ENCODE results near the gene ENPP6.
"Not testable (repeated sequence)": the region's sequence is repeated elsewhere in the genome, so short reads cannot be mapped to it uniquely, and the experiment has no call there.

The ENPP6 gene

DNA sequence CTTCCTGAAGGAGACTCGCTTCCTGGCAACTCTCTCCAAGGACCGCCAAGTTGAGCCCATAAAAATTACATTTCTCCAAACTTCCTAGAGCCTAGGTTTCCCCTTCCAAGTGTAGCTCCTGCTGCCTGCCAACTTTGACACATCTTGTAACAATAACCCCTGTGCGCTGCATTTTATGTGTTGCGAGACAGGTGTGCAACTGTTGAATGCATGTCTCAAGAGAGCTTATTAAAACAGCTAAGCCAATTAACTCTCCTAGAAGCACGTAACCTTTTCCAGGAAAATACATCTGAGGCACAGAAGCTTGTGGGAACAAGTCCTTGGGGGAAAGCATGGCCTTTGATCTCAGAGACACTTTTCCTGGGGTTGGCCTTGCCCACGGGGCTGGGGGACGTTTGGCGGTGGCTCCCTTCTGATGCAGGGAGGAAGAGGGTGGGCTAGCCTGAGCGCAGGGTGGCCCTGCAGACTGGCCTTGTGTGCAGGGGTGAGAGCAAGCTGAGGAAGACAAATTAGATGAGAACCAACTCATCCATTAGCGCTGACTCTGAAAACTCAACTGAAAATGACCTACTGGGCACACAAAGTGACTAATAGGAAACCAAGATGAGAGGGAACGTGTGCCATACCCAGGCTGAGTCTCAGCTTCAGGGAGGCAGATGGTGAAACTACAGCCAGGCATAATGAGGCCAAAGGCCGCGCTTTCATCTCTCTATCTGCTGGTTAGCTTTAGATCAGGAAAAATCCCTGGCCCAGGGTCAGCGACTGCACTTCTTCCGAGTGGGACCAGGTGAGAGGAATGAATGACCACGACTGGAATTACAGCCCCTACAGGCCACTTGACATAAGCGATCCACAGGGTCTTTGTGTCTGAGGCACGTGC, 75.3 kb downstream of the ENPP6 start:
- peaks cover 0 to 2% of the 10 kb centered on the region in 2 donors for H3K9me3 ChIP-seq (ENCODE audit: control insufficient read depth in 2 of 2, low read length in 2 of 2)
- H3K9ac ChIP-seq (ENCODE audit: low read depth in 1 of 2, low read length in 2 of 2): no peak overlapping the region
- no peaks in the 10 kb centered on the region for H3K36me3 ChIP-seq (ENCODE audit: control insufficient read depth in 2 of 2, insufficient read depth in 2 of 2, low read length in 2 of 2)
- H3K4me3 ChIP-seq (ENCODE audit: low read length in 2 of 2): no peak overlapping the region
- no peak overlapping the region for H3K27ac ChIP-seq (ENCODE audit: low read depth in 2 of 2, low read length in 2 of 2)
- H3K4me1 ChIP-seq (ENCODE audit: control insufficient read depth in 2 of 2, insufficient read depth in 2 of 2, low read length in 2 of 2): no peaks in the 10 kb centered on the region
- H3K27me3 ChIP-seq (ENCODE audit: control insufficient read depth in 2 of 2, insufficient read depth in 2 of 2, low read length in 2 of 2): no peaks in the 10 kb centered on the region

DNA sequence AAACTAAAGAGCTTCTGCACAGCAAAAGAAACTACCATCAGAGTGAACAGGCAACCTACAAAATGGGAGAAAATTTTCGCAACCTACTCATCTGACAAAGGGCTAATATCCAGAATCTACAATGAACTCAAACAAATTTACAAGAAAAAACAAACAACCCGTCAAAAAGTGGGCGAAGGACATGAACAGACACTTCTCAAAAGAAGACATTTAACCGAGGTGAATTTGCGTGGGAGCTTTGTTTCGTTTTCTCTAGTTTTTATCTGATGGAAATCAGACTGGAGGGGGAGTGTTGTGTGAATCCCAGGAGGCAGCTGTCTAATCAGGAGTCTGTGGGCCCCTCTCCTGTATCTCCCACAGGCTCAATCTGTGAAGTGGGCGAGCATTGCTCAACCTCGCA, 76.8 kb downstream of the ENPP6 start:
- not testable (repeated sequence) for H3K36me3 ChIP-seq (ENCODE audit: control insufficient read depth in 2 of 2, insufficient read depth in 2 of 2, low read length in 2 of 2); H3K9ac ChIP-seq (ENCODE audit: low read depth in 1 of 2, low read length in 2 of 2); H3K9me3 ChIP-seq (ENCODE audit: control insufficient read depth in 2 of 2, low read length in 2 of 2)

DNA sequence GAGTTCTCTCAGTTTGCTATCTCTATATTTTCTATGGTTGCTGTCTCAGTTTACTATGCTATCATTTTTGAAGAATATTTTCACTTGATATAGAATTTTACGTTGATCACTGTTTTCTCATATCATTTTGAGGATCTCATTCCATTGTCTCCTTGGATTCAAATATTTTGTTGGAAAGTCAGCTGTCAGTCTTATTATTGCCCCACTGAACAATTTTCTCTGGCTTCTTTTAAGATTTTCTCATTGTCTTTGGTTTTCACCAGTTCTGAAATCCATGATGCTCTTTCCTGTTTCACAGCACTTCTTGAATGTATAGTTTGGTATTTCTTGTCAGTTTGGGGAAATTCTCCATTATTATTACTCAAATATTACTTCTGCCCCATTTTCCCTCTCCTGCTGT, 81.1 kb downstream of the ENPP6 start:
- H3K9ac ChIP-seq (ENCODE audit: low read depth in 1 of 2, low read length in 2 of 2): no peak overlapping the region

More for the DNA sequence above, 76.8 kb downstream of the ENPP6 start:
- not testable (repeated sequence) for H3K27ac ChIP-seq (ENCODE audit: low read depth in 2 of 2, low read length in 2 of 2); H3K4me1 ChIP-seq (ENCODE audit: control insufficient read depth in 2 of 2, insufficient read depth in 2 of 2, low read length in 2 of 2); H3K27me3 ChIP-seq (ENCODE audit: control insufficient read depth in 2 of 2, insufficient read depth in 2 of 2, low read length in 2 of 2); H3K4me3 ChIP-seq (ENCODE audit: low read length in 2 of 2)

DNA sequence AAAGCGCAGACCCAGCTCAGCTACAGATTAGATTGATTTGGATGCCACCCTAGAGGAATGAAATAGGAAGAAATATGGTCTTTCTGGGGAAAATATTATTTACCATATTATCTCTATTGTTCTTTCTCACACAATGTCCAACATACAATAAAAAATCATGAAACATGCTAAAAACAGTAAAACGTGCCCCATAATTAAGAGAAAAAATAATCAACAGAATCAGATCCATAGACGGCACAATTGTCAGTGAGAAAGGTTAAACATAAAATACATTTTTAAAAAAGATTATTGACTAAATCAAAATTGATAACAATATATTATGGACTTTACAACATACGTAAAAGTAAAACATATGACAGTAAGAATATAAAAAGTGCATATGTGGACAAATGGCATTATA, 90.9 kb downstream of the ENPP6 start:
- Histone ChIP-seq H3K36me3 (ENCODE audit: control insufficient read depth in 2 of 2, insufficient read depth in 2 of 2, low read length in 2 of 2) (no peaks in the 10 kb centered on the region), H3K27me3 (ENCODE audit: control insufficient read depth in 2 of 2, insufficient read depth in 2 of 2, low read length in 2 of 2) (peaks cover 0 to 5% of the 10 kb centered on the region in 2 donors), H3K9me3 (ENCODE audit: control insufficient read depth in 2 of 2, low read length in 2 of 2) (no peaks in the 10 kb centered on the region)

More for the DNA sequence above, 81.1 kb downstream of the ENPP6 start:
- no peaks in the 10 kb centered on the region for H3K4me1 ChIP-seq (ENCODE audit: control insufficient read depth in 2 of 2, insufficient read depth in 2 of 2, low read length in 2 of 2)
- no peak overlapping the region for H3K27ac ChIP-seq (ENCODE audit: low read depth in 2 of 2, low read length in 2 of 2)
- H3K9me3 ChIP-seq (ENCODE audit: control insufficient read depth in 2 of 2, low read length in 2 of 2): peaks cover 0 to 2% of the 10 kb centered on the region in 2 donors
- no peaks in the 10 kb centered on the region for H3K27me3 ChIP-seq (ENCODE audit: control insufficient read depth in 2 of 2, insufficient read depth in 2 of 2, low read length in 2 of 2)
- H3K4me3 ChIP-seq (ENCODE audit: low read length in 2 of 2): no peak overlapping the region
- H3K36me3 ChIP-seq (ENCODE audit: control insufficient read depth in 2 of 2, insufficient read depth in 2 of 2, low read length in 2 of 2): no peaks in the 10 kb centered on the region

DNA sequence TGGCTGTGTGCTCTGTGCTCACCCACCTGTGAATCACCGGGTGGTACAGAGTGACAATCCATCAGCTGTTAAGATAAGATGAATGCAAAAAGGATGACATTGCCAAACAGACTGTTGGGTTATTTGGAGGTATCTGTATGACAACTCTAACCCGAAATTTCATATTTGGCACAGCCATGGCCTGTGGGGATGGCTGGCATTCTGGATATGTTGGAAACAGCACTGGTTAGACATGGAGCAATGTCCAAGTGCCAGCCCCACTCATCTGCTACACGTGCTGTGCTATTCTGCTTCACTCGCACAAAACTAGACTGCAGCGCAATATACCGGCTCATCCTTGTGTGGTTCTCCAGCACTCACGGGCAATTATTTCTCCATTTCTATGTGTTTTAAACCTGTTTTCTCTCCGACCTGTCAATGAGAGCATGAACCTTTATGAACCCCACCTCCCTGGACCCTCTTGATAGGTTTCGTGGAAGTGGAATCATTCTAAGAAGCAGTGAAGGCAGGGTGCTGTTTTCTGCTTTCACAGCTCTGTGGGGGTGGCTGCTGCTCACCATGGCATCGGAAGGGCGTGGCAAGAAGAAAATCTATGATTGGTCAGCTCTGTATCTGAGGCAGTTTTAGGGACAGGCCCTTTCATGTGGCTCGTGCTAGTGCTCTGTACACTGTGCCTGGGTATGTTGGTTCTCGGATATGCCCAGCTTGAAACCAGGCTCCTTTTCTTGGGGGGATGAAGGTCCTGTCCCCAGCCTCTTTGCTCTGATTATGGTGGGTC, 94.9 kb downstream of the ENPP6 start:
- Histone ChIP-seq H3K27ac (ENCODE audit: low read depth in 2 of 2, low read length in 2 of 2) (no peak overlapping the region), H3K9ac (ENCODE audit: low read depth in 1 of 2, low read length in 2 of 2) (no peak overlapping the region), H3K9me3 (ENCODE audit: control insufficient read depth in 2 of 2, low read length in 2 of 2) (no peaks in the 10 kb centered on the region), H3K27me3 (ENCODE audit: control insufficient read depth in 2 of 2, insufficient read depth in 2 of 2, low read length in 2 of 2) (peaks cover 0 to 5% of the 10 kb centered on the region in 2 donors), H3K36me3 (ENCODE audit: control insufficient read depth in 2 of 2, insufficient read depth in 2 of 2, low read length in 2 of 2) (no peaks in the 10 kb centered on the region), H3K4me1 (ENCODE audit: control insufficient read depth in 2 of 2, insufficient read depth in 2 of 2, low read length in 2 of 2) (no peaks in the 10 kb centered on the region), H3K4me3 (ENCODE audit: low read length in 2 of 2) (no peak overlapping the region)

More for the DNA sequence above, 90.9 kb downstream of the ENPP6 start:
- Histone ChIP-seq H3K27ac (ENCODE audit: low read depth in 2 of 2, low read length in 2 of 2) (no peak overlapping the region), H3K4me3 (ENCODE audit: low read length in 2 of 2) (no peak overlapping the region), H3K9ac (ENCODE audit: low read depth in 1 of 2, low read length in 2 of 2) (no peak overlapping the region), H3K4me1 (ENCODE audit: control insufficient read depth in 2 of 2, insufficient read depth in 2 of 2, low read length in 2 of 2) (no peaks in the 10 kb centered on the region)

DNA sequence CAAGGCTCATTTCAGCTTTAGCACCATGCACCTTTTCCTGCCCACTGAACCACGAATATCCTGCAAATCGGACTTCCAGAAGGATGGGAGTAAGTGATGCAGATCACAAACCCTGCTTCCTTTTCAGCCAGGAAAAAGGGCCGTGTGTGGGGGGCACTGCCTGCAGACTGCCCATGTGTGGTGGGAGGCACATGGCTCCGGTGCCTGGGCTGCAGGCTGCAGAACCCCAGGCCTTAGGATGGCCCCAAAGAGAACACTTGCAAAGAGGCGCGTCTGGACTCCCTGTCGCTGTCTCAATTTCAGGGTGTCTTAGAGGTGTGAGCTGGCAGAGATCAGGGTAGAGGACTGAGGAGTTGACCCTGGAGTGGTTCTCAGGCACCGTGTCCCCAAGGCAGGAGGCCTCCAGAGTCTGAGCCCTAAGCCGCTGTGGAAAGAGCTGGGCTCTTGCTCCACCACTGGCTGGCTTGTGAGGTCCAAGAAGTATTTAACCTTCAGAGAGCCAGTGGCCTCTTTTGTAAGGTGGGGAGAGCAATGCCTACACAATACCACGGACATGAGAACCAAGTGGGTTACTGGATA, 97.0 kb downstream of the ENPP6 start:
- H3K4me1 ChIP-seq (ENCODE audit: control insufficient read depth in 2 of 2, insufficient read depth in 2 of 2, low read length in 2 of 2): no peaks in the 10 kb centered on the region
- no peak overlapping the region for H3K4me3 ChIP-seq (ENCODE audit: low read length in 2 of 2)
- H3K27me3 ChIP-seq (ENCODE audit: control insufficient read depth in 2 of 2, insufficient read depth in 2 of 2, low read length in 2 of 2): peaks cover 0 to 5% of the 10 kb centered on the region in 2 donors
- H3K27ac ChIP-seq (ENCODE audit: low read depth in 2 of 2, low read length in 2 of 2): no peak overlapping the region
- H3K36me3 ChIP-seq (ENCODE audit: control insufficient read depth in 2 of 2, insufficient read depth in 2 of 2, low read length in 2 of 2): no peaks in the 10 kb centered on the region
- no peaks in the 10 kb centered on the region for H3K9me3 ChIP-seq (ENCODE audit: control insufficient read depth in 2 of 2, low read length in 2 of 2)
- H3K9ac ChIP-seq (ENCODE audit: low read depth in 1 of 2, low read length in 2 of 2): no peak overlapping the region

DNA sequence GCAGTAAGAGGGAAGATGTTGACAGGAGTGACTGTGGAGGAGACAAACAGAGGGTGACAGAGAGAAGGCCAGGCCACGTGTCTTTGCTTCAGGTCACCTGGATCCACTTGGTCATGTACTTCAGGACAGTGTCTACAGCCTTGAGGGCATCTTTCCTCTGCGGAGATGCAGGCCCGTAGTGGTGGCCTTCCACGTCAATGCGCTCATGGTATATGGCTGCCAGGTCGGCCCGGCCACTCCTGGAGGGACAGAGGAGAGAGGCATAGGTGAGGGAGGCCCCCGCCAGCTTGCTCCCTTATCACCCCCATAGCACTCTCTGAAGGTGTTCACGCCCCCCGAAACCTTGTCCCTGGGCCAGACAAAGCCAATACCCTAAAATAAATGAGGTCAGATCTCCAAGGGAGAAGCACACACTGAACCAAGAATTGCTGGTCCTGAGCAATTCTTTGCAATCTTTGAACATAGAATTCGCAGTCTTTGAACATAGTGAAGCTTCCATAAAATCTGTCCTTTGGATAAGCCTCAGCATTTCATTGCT, 99.9 kb downstream of the ENPP6 start:
- no peaks in the 10 kb centered on the region for H3K4me1 ChIP-seq (ENCODE audit: control insufficient read depth in 2 of 2, insufficient read depth in 2 of 2, low read length in 2 of 2)
- no peak overlapping the region for H3K27ac ChIP-seq (ENCODE audit: low read depth in 2 of 2, low read length in 2 of 2)

DNA sequence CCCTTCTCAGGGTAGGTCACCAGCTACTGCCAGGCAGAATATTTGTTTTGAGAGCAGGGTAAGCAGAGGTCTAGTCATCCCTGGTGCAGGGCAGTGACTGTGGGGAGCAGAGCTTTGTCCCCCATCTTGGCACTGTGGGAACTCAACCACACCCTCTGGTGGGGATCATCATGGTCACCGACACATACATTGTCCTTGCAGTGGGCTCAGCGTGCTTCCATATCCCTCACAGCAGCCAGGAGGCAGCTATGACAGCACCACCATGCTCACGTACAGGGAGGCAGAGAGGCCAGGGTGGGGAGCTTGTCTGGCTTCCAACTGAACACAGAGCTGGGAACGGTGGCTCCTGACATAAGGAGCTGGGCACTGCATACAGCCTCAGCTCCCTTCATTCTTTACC, 102.3 kb downstream of the ENPP6 start:
- no peak overlapping the region for H3K4me3 ChIP-seq (ENCODE audit: low read length in 2 of 2)
- H3K27me3 ChIP-seq (ENCODE audit: control insufficient read depth in 2 of 2, insufficient read depth in 2 of 2, low read length in 2 of 2): no peaks in the 10 kb centered on the region
- H3K27ac ChIP-seq (ENCODE audit: low read depth in 2 of 2, low read length in 2 of 2): no peak overlapping the region
- peaks cover 0 to 3% of the 10 kb centered on the region in 2 donors for H3K9me3 ChIP-seq (ENCODE audit: control insufficient read depth in 2 of 2, low read length in 2 of 2)
- H3K36me3 ChIP-seq (ENCODE audit: control insufficient read depth in 2 of 2, insufficient read depth in 2 of 2, low read length in 2 of 2): no peaks in the 10 kb centered on the region
- H3K4me1 ChIP-seq (ENCODE audit: control insufficient read depth in 2 of 2, insufficient read depth in 2 of 2, low read length in 2 of 2): no peaks in the 10 kb centered on the region
- no peak overlapping the region for H3K9ac ChIP-seq (ENCODE audit: low read depth in 1 of 2, low read length in 2 of 2)

More for the DNA sequence above, 99.9 kb downstream of the ENPP6 start:
- Histone ChIP-seq H3K4me3 (ENCODE audit: low read length in 2 of 2) (no peak overlapping the region), H3K36me3 (ENCODE audit: control insufficient read depth in 2 of 2, insufficient read depth in 2 of 2, low read length in 2 of 2) (no peaks in the 10 kb centered on the region), H3K9me3 (ENCODE audit: control insufficient read depth in 2 of 2, low read length in 2 of 2) (no peaks in the 10 kb centered on the region), H3K9ac (ENCODE audit: low read depth in 1 of 2, low read length in 2 of 2) (no peak overlapping the region), H3K27me3 (ENCODE audit: control insufficient read depth in 2 of 2, insufficient read depth in 2 of 2, low read length in 2 of 2) (no peaks in the 10 kb centered on the region)

DNA sequence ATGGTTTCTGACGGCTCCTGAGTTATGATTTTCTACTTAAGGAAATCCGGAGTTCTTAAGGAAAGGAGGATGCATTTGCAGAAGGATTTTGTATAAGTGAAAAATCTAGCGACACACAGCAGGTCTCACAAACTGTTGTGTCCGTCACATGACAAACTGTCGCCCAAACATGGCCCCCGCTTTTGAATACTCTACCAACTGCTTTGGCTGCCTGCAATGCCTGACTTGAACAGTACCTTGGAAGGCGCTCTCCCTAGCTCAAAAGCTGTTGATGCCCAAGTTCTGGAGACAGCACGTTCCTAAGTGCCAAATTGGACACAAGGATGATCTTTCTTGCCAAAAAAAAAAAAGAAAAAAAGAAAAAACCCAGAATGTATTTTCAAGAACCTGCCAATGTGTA, 103.2 kb downstream of the ENPP6 start:
- Histone ChIP-seq H3K4me3 (ENCODE audit: low read length in 2 of 2) (no peak overlapping the region), H3K9ac (ENCODE audit: low read depth in 1 of 2, low read length in 2 of 2) (no peak overlapping the region), H3K27ac (ENCODE audit: low read depth in 2 of 2, low read length in 2 of 2) (no peak overlapping the region), H3K4me1 (ENCODE audit: control insufficient read depth in 2 of 2, insufficient read depth in 2 of 2, low read length in 2 of 2) (no peaks in the 10 kb centered on the region), H3K27me3 (ENCODE audit: control insufficient read depth in 2 of 2, insufficient read depth in 2 of 2, low read length in 2 of 2) (no peaks in the 10 kb centered on the region), H3K9me3 (ENCODE audit: control insufficient read depth in 2 of 2, low read length in 2 of 2) (peaks cover 0 to 3% of the 10 kb centered on the region in 2 donors), H3K36me3 (ENCODE audit: control insufficient read depth in 2 of 2, insufficient read depth in 2 of 2, low read length in 2 of 2) (no peaks in the 10 kb centered on the region)

Measured in mucosa of rectum (tissue), 2 donors.